ENCODE measurements around the gene GCSAML.

The GCSAML gene

GRCh38 chr1:247529771-247530355 lies 19.1 kb upstream of the GCSAML start:
- TF ChIP-seq CTCF (conservative IDR thresholded peaks at IDR 0.05; ENCODE audit: low read depth) = no peak
- POLR2A ChIA-PET (ENCODE audit: low non-redundant PET) = no interaction called here
- H3K27ac ChIP-seq = no peak overlapping the region
- CTCF ChIA-PET = no interaction called here
- DNase-seq (ENCODE audit: low spot score) = no peak

GRCh38 chr1:247530785-247531184 lies 18.1 kb upstream of the GCSAML start:
- ChIA-PET CTCF (no interaction called here), POLR2A (ENCODE audit: low non-redundant PET) (no interaction called here)
- no peak for DNase-seq (ENCODE audit: low spot score)
- TF ChIP-seq CTCF (conservative IDR thresholded peaks at IDR 0.05; ENCODE audit: low read depth) = no peak
- H3K27ac ChIP-seq = no peak overlapping the region

GRCh38 chr1:247531937-247532336 lies 17.0 kb upstream of the GCSAML start:
- ChIA-PET CTCF (interaction anchor here (1.0 kb wide), 1 partner anchor 12 kb away, joined by 4 read pairs; no protein-coding TSS in a partner anchor), POLR2A (ENCODE audit: low non-redundant PET) (no interaction called here)

GRCh38 chr1:247535402-247535801 lies 13.5 kb upstream of the GCSAML start:
- no peak for TF ChIP-seq CTCF (conservative IDR thresholded peaks at IDR 0.05; ENCODE audit: low read depth)
- DNase-seq (ENCODE audit: low spot score) = no peak
- ChIA-PET CTCF (interaction anchor here (0.7 kb wide), 2 partner anchors 23 to 1226 kb away, joined by 3 to 4 read pairs; no protein-coding TSS in a partner anchor), POLR2A (ENCODE audit: low non-redundant PET) (no interaction called here)
- no peak overlapping the region for H3K27ac ChIP-seq

More at GRCh38 chr1:247531937-247532336, 17.0 kb upstream of the GCSAML start:
- no peak for TF ChIP-seq CTCF (conservative IDR thresholded peaks at IDR 0.05; ENCODE audit: low read depth)
- no peak overlapping the region for H3K27ac ChIP-seq
- no peak for DNase-seq (ENCODE audit: low spot score)

GRCh38 chr1:247536340-247536739 lies 12.6 kb upstream of the GCSAML start, which contains the start of gene OR2C3:
OR2C3 (minus strand) TSS chr1:247536440; CDS start chr1:247532511, 3,929 bp downstream.
- DNase-seq (ENCODE audit: low spot score) = no peak
- no peak within 1 kb of the TSS for H3K27ac ChIP-seq
- ChIA-PET POLR2A (ENCODE audit: low non-redundant PET) (no interaction called here), CTCF (interaction anchor here (0.7 kb wide), 1 partner anchor 1227 kb away, joined by 4 read pairs; no protein-coding TSS in a partner anchor)
- TF ChIP-seq CTCF (conservative IDR thresholded peaks at IDR 0.05; ENCODE audit: low read depth) = no peak

- CTCF ChIA-PET = interaction anchor here (0.5 kb wide), 1 partner anchor 1221 kb away, joined by 3 read pairs; no protein-coding TSS in a partner anchor
- no peak for DNase-seq (ENCODE audit: low spot score)
- TF ChIP-seq CTCF (conservative IDR thresholded peaks at IDR 0.05; ENCODE audit: low read depth) = no peak
- H3K27ac ChIP-seq = no peak overlapping the region
- POLR2A ChIA-PET (ENCODE audit: low non-redundant PET) = no interaction called here
Measured at GRCh38 chr1:247538561-247538960, 10.4 kb upstream of the GCSAML start.

All from RWPE1 (cell line).